H1 (cell line): ENCODE results near the gene LPCAT1. TPM values are rescaled to one million over a fixed set of nuclear protein-coding genes. Genes with fewer than 3 reads are reported as not detected.

Experiments used
- CTCF ChIA-PET: fragments of 300-600 bp; sonication (Branson Sonifier 250); formaldehyde crosslinking; loops from one replicate; lab custom pipeline; 2021; ENCODE audit not compliant: partially characterized antibody; lab: Charles Lee
- POLR2A ChIA-PET: fragments of 300-600 bp; sonication (Branson Sonifier 250); formaldehyde crosslinking; loops from one replicate; lab custom pipeline; 2021; ENCODE audit warnings: inconsistent platforms; ENCODE audit not compliant: partially characterized antibody; lab: Charles Lee
- DNase-seq, 2 experiments: peaks; one replicate each; pipeline versions ENCODE4 v3.0.0 to v3.0.0-alpha.2; 2010 to 2022; ENCODE audit warnings: low spot score in 2 of 2, low read depth in 1 of 2, mixed read lengths in 1 of 2
- FAIRE-seq: peaks from 2 replicates; lab custom pipeline; 2011; peaks lifted over from hg19 to GRCh38; lab: Jason Lieb, UNC
- H2AFZ ChIP-seq: 2 replicates; pipeline ENCODE4 v1.8.1; 2012; ENCODE audit warnings: low read length, inconsistent platforms
- H2AK5ac ChIP-seq: 2 replicates; pipeline ENCODE4 v1.6.1; 2013; ENCODE audit warnings: low read depth, low read length
- H2BK120ac ChIP-seq: replicated peaks from 2 replicates; pipeline ENCODE3; 2013; ENCODE audit warnings: low read depth, low read length, inconsistent platforms
- H2BK12ac ChIP-seq: 2 replicates; pipeline ENCODE4 v1.6.1; 2013; ENCODE audit warnings: low read depth, low read length
- H2BK15ac ChIP-seq: 2 replicates; pipeline ENCODE4 v1.6.1; 2013; ENCODE audit warnings: low read length
- H2BK20ac ChIP-seq: 2 replicates; pipeline ENCODE4 v1.6.1; 2013; ENCODE audit warnings: low read length
- H2BK5ac ChIP-seq: 2 replicates; pipeline ENCODE4 v1.6.1; 2013; ENCODE audit warnings: low read depth, low read length
- H3K14ac ChIP-seq: 2 replicates; pipeline ENCODE4 v1.6.1; 2013; ENCODE audit warnings: inconsistent platforms; ENCODE audit not compliant: insufficient read length
- H3K18ac ChIP-seq: 2 replicates; pipeline ENCODE4 v1.6.1; 2013; ENCODE audit warnings: low read length; ENCODE audit errors: extremely low read depth
- H3K23ac ChIP-seq: 2 replicates; pipeline ENCODE4 v1.6.1; 2013; ENCODE audit warnings: inconsistent platforms; ENCODE audit not compliant: insufficient read length
- H3K23me2 ChIP-seq: 2 replicates; pipeline ENCODE4 v1.6.1; 2013; ENCODE audit warnings: low read depth, low read length
- H3K27ac ChIP-seq: 2 replicates; pipeline ENCODE4 v1.6.1; 2011; ENCODE audit warnings: low read depth, low read length, inconsistent platforms
- H3K27me3 ChIP-seq, 4 experiments: replicated peaks in 1 of 4; 1 replicate in 1 of 4; 2 replicates in 3 of 4; pipeline versions ENCODE4 v1.6.1 to v1.8.1; 2011 to 2013; ENCODE audit warnings: low read length in 3 of 4, mild to moderate bottlenecking in 3 of 4, inconsistent platforms in 2 of 4, mixed read lengths in 2 of 4, moderate library complexity in 1 of 4; ENCODE audit not compliant: control insufficient read depth in 3 of 4, insufficient read depth in 3 of 4; ENCODE audit errors: extremely low read depth in 1 of 4
- H3K36me3 ChIP-seq, 4 experiments: 2 replicates each; pipeline versions ENCODE4 v1.6.1 to v1.8.1; 2011 to 2013; ENCODE audit warnings: mild to moderate bottlenecking in 4 of 4, low read length in 3 of 4, moderate library complexity in 2 of 4, control low read depth in 1 of 4, inconsistent platforms in 1 of 4; ENCODE audit not compliant: insufficient read depth in 4 of 4, control insufficient read depth in 2 of 4
- H3K4ac ChIP-seq: replicated peaks from 2 replicates; pipeline ENCODE3; 2013; ENCODE audit warnings: low read length, low read depth, mixed read lengths, inconsistent platforms; ENCODE audit not compliant: insufficient read length
- H3K4me1 ChIP-seq, 4 experiments: replicated peaks in 1 of 4; 1 replicate in 1 of 4; 2 replicates in 3 of 4; pipeline versions ENCODE4 v1.6.1 to v1.8.1; 2011 to 2013; ENCODE audit warnings: low read length in 3 of 4, inconsistent platforms in 2 of 4, mixed read lengths in 1 of 4; ENCODE audit not compliant: insufficient read depth in 4 of 4, control insufficient read depth in 3 of 4
- H3K4me2 ChIP-seq, 2 experiments: 2 replicates each; pipeline versions ENCODE4 v1.6.1 to v1.8.1; 2011 to 2013; ENCODE audit warnings: low read depth in 2 of 2, low read length in 2 of 2, control low read depth in 1 of 2, inconsistent platforms in 1 of 2, mild to moderate bottlenecking in 1 of 2; ENCODE audit not compliant: insufficient read depth in 1 of 2
- H3K4me3 ChIP-seq, 4 experiments: fragments of 200-600, 300-600 bp in 1 of 4; sonication (generic), shearing (Covaris generic), sonication (Bioruptor Twin) in 1 of 4; 2 replicates each; pipeline versions ENCODE4 v1.5.1 to v1.8.1; 2011 to 2016; ENCODE audit warnings: low read length in 4 of 4, low read depth in 3 of 4, control low read depth in 2 of 4, inconsistent platforms in 2 of 4, mild to moderate bottlenecking in 2 of 4, mixed read lengths in 1 of 4, moderate library complexity in 1 of 4; ENCODE audit not compliant: insufficient read depth in 2 of 4; ENCODE audit errors: extremely low read depth in 1 of 4
- H3K56ac ChIP-seq: replicated peaks from 2 replicates; pipeline ENCODE3; 2013; ENCODE audit warnings: low read depth, mild to moderate bottlenecking, mixed read lengths, low read length, inconsistent platforms; ENCODE audit not compliant: insufficient read length
- H3K79me1 ChIP-seq: 2 replicates; pipeline ENCODE4 v1.6.1; 2013; ENCODE audit warnings: low read depth, low read length, control low read depth
- H3K79me2 ChIP-seq, 2 experiments: 2 replicates each; pipeline versions ENCODE4 v1.6.1 to v1.8.1; 2012 to 2013; ENCODE audit warnings: low read length in 2 of 2, mild to moderate bottlenecking in 2 of 2, inconsistent platforms in 1 of 2; ENCODE audit not compliant: insufficient read depth in 2 of 2, control insufficient read depth in 1 of 2
- H3K9ac ChIP-seq, 4 experiments: replicated peaks in 1 of 4; 1 replicate in 1 of 4; 2 replicates in 3 of 4; pipeline versions ENCODE4 v1.6.1 to v1.8.1; 2011 to 2013; ENCODE audit warnings: low read depth in 3 of 4, low read length in 3 of 4, control low read depth in 2 of 4, mild to moderate bottlenecking in 2 of 4, moderate library complexity in 2 of 4, inconsistent platforms in 1 of 4; ENCODE audit errors: extremely low read depth in 1 of 4
- H3K9me3 ChIP-seq, 2 experiments: 2 replicates each; pipeline versions ENCODE4 v1.6.1 to v1.8.1; 2012 to 2013; ENCODE audit warnings: mild to moderate bottlenecking in 2 of 2, moderate library complexity in 2 of 2, control low read depth in 1 of 2, inconsistent platforms in 1 of 2, low read depth in 1 of 2, low read length in 1 of 2, mixed read lengths in 1 of 2; ENCODE audit not compliant: insufficient read depth in 2 of 2
- H4K20me1 ChIP-seq, 2 experiments: replicated peaks in 1 of 2; 2 replicates each; pipeline versions ENCODE3 to v1.8.1; 2011 to 2013; ENCODE audit warnings: inconsistent platforms in 2 of 2, low read length in 2 of 2, mild to moderate bottlenecking in 1 of 2; ENCODE audit not compliant: insufficient read depth in 2 of 2, control insufficient read depth in 1 of 2
- H4K5ac ChIP-seq: 2 replicates; pipeline ENCODE4 v1.6.1; 2013; ENCODE audit warnings: low read length, low read depth, mixed read lengths, inconsistent platforms; ENCODE audit not compliant: insufficient read length
- H4K8ac ChIP-seq: 2 replicates; pipeline ENCODE4 v1.8.0; 2013; ENCODE audit warnings: mild to moderate bottlenecking, moderate library complexity, low read length, inconsistent platforms; ENCODE audit not compliant: insufficient read depth; ENCODE audit errors: extremely low read depth
- H4K91ac ChIP-seq: replicated peaks from 2 replicates; pipeline ENCODE3; 2013; ENCODE audit warnings: low read length, mixed read lengths, inconsistent platforms; ENCODE audit not compliant: insufficient read length
- ASH2L ChIP-seq: fragments of 200-600, 300-600 bp; sonication (generic); IDR thresholded peaks from one replicate; pipeline ENCODE4 v1.7.1; 2017; ENCODE audit warnings: low read length
- BACH1 ChIP-seq: IDR thresholded peaks from 2 replicates; pipeline ENCODE4 v1.6.1; 2012; ENCODE audit warnings: low read length, improper control_type of control experiment
- BCL11A ChIP-seq, 2 experiments: IDR thresholded peaks; one replicate each; pipeline ENCODE4 v1.6.1; 2011; ENCODE audit warnings: low read depth in 2 of 2, low read length in 2 of 2, mild to moderate bottlenecking in 2 of 2
- CEBPB ChIP-seq: IDR thresholded peaks from 2 replicates; pipeline ENCODE4 v1.6.1; 2012; ENCODE audit warnings: low read depth, low read length
- CTCF ChIP-seq, 3 experiments: IDR thresholded peaks; 1 replicate in 2 of 3; 2 replicates in 1 of 3; pipeline versions ENCODE4 v1.5.1 to v1.6.1; 2011; ENCODE audit warnings: low read length in 3 of 3, mild to moderate bottlenecking in 3 of 3, inconsistent platforms in 2 of 3, low read depth in 1 of 3, moderate library complexity in 1 of 3; ENCODE audit not compliant: insufficient read depth in 1 of 3; ENCODE audit errors: control extremely low read depth in 1 of 3
- GTF2F1 ChIP-seq: IDR thresholded peaks from 2 replicates; pipeline ENCODE4 v1.6.1; 2012; ENCODE audit warnings: low read depth, low read length, improper control_type of control experiment, borderline replicate concordance
- NANOG ChIP-seq: IDR thresholded peaks from 2 replicates; pipeline ENCODE4 v1.6.1; 2011; ENCODE audit warnings: low read length, low read depth, mild to moderate bottlenecking, inconsistent platforms; ENCODE audit not compliant: insufficient read depth, poor library complexity, severe bottlenecking
- PHF8 ChIP-seq: fragments of 200-600 bp; sonication (generic); conservative IDR thresholded peaks from 2 replicates; pipeline ENCODE4 v1.7.1; 2012; ENCODE audit warnings: low read depth, mild to moderate bottlenecking, inconsistent platforms, low read length, moderate library complexity
- POLR2A ChIP-seq, 2 experiments: IDR thresholded peaks; 1 replicate in 1 of 2; 2 replicates in 1 of 2; pipeline ENCODE4 v1.6.1; 2011; ENCODE audit warnings: low read depth in 2 of 2, low read length in 2 of 2, mild to moderate bottlenecking in 2 of 2; ENCODE audit errors: control extremely low read depth in 1 of 2
- SAP30 ChIP-seq: fragments of 300-600 bp; sonication (generic); IDR thresholded peaks from 2 replicates; pipeline ENCODE4 v1.7.1; 2012; ENCODE audit warnings: low read length, moderate library complexity, mild to moderate bottlenecking, inconsistent platforms; ENCODE audit not compliant: insufficient read depth, insufficient replicate concordance
- TCF12 ChIP-seq: IDR thresholded peaks from 2 replicates; pipeline ENCODE4 v1.6.1; 2011; ENCODE audit warnings: low read depth, mild to moderate bottlenecking, low read length
- TEAD4 ChIP-seq: IDR thresholded peaks from 2 replicates; pipeline ENCODE4 v1.6.1; 2012; ENCODE audit warnings: low read depth, low read length, inconsistent platforms, mixed read lengths
- WGBS, 2 experiments: shearing (Covaris generic) in 1 of 2; methylation state at CpG; one replicate each; pipeline versions ENCODE4 v1.1.6 to v1.1.7; 2013 to 2015; ENCODE audit warnings: low lambda C conversion rate in 2 of 2, mixed read lengths in 2 of 2, inconsistent platforms in 1 of 2, low coverage in 1 of 2, missing lambda C conversion rate in 1 of 2; ENCODE audit not compliant: insufficient replicate concordance in 2 of 2, insufficient coverage in 1 of 2, insufficient read length in 1 of 2; ENCODE audit errors: extremely low coverage in 1 of 2, missing lambda C conversion rate in 1 of 2; 5-methylcytosine and 5-hydroxymethylcytosine counted together
- polyA plus RNA-seq, 7 experiments: library from polyadenylated mRNA; depleted of rRNA in 3 of 7; stranded (reverse) in 5 of 7; unstranded in 2 of 7; fragments of >200 nt in 5 of 7; fragments of 200-250 nt in 2 of 7; gene quantifications; 1 replicate in 5 of 7; 2 replicates in 1 of 7; 4 replicates in 1 of 7; pipeline versions ENCODE4 v1.2.1 to v1.2.3, GENCODE V29; 2011 to 2013; ENCODE audit warnings: missing spikeins in 2 of 7, mixed read lengths in 2 of 7
- total RNA-seq: library from RNA; stranded (reverse); fragmentation: NEBNext Ultra II Directional; extraction: Animal tissue kit (Norgen Biotek cat#: 25700); gene quantifications from 2 replicates; pipeline ENCODE4 v1.2.1, GENCODE V29; 2021

LPCAT1 gene
- total and polyA plus RNA-seq, 2 of the 8 experiments (the other 6 are each of a cell fraction or from before 2014, with no cell fraction given): 107 to 260 TPM

GRCh38 chr5:1542781-1543180 lies 19.0 kb upstream of the LPCAT1 start:
- Histone ChIP-seq H4K20me1 (peaks cover 0 to 4% of the 10 kb centered on the region in 2 experiments), H3K36me3 (no peaks in the 10 kb centered on the region), H2BK12ac (no peak overlapping the region), H3K14ac (no peak overlapping the region), H4K91ac (no peak overlapping the region), H3K79me1 (no peaks in the 10 kb centered on the region), H3K79me2 (no peaks in the 10 kb centered on the region), H2AFZ (no peak overlapping the region), H2BK15ac (no peak overlapping the region), H3K27me3 (peaks cover 0 to 2% (median under 1%) of the 10 kb centered on the region in 4 experiments; a peak in 2 of 7 replicates), H3K4ac (no peak overlapping the region), H2AK5ac (no peak overlapping the region), H3K4me1 (no peaks in the 10 kb centered on the region), H3K4me3 (no peak overlapping the region), H2BK5ac (no peak overlapping the region), H3K18ac (no peak overlapping the region), H3K27ac (no peak overlapping the region), H2BK120ac (no peak overlapping the region), H3K4me2 (no peak overlapping the region), H3K56ac (no peak overlapping the region), H3K23ac (no peak overlapping the region), H3K9me3 (peaks cover 0 to 5% of the 10 kb centered on the region in 2 experiments; a peak in 2 of 4 replicates), H4K5ac (no peak overlapping the region), H3K23me2 (no peaks in the 10 kb centered on the region), H4K8ac (no peak overlapping the region), H2BK20ac (no peak overlapping the region), H3K9ac (no peak overlapping the region)
- ChIA-PET CTCF (interaction anchor here (0.8 to 1.3 kb wide), 4 partner anchors 8 to 101 kb away, joined by 3 to 4 read pairs (median 4); no protein-coding TSS in a partner anchor), POLR2A (no interaction called here)
- 86% methylated on average over 3 of the region's 3 CpGs; no CpG with 5 or more reads in 1 of the 2 experiments for WGBS, 2 experiments
- FAIRE-seq: no peak
- DNase-seq: no peak
- TF ChIP-seq SAP30 (no peak), GTF2F1 (no peak), ASH2L (no peak), CEBPB (no peak), BACH1 (no peak), NANOG (no peak), TCF12 (no peak), CTCF (IDR thresholded peaks at IDR 0.05; ENCODE audit: control extremely low read depth in 1 of 3, insufficient read depth in 1 of 3, low read depth in 1 of 3, low read length in 3 of 3) (no peak), TEAD4 (no peak), POLR2A (IDR thresholded peaks at IDR 0.05; ENCODE audit: control extremely low read depth in 1 of 2, low read depth in 2 of 2, low read length in 2 of 2) (no peak), PHF8 (no peak), BCL11A (IDR thresholded peaks at IDR 0.05; ENCODE audit: low read depth in 2 of 2, low read length in 2 of 2) (no peak)
